Measurements from ENCODE around the gene NFATC1.

GRCh38 chr18:79496978-79497637, 101.4 kb downstream of the NFATC1 start:
- TF ChIP-seq EZH2 (IDR thresholded peaks at IDR 0.05; ENCODE audit: borderline replicate concordance, low read depth, low read length, severe bottlenecking) = no peak
- TF ChIP-seq, protein P1, sequence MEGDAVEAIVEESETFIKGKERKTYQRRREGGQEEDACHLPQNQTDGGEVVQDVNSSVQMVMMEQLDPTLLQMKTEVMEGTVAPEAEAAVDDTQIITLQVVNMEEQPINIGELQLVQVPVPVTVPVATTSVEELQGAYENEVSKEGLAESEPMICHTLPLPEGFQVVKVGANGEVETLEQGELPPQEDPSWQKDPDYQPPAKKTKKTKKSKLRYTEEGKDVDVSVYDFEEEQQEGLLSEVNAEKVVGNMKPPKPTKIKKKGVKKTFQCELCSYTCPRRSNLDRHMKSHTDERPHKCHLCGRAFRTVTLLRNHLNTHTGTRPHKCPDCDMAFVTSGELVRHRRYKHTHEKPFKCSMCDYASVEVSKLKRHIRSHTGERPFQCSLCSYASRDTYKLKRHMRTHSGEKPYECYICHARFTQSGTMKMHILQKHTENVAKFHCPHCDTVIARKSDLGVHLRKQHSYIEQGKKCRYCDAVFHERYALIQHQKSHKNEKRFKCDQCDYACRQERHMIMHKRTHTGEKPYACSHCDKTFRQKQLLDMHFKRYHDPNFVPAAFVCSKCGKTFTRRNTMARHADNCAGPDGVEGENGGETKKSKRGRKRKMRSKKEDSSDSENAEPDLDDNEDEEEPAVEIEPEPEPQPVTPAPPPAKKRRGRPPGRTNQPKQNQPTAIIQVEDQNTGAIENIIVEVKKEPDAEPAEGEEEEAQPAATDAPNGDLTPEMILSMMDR (IDR thresholded peaks at IDR 0.05; ENCODE audit: borderline replicate concordance, extremely low read depth, low read length, poor library complexity, severe bottlenecking) = no peak

All from DND-41 (cell line).